LNCAP (cell line): ENCODE measurements around the gene SOX5.

Source experiments
- CTCF ChIP-seq: fragments of 450-650 bp; IDR thresholded peaks from 2 replicates; pipeline ENCODE4 v1.5.1; 2017; ENCODE audit warnings: mild to moderate bottlenecking

The SOX5 gene

GRCh38 chr12:23495472-23495871, 454.0 kb downstream of the SOX5 start:
- TF ChIP-seq CTCF = no peak

GRCh38 chr12:23493672-23494071, 455.8 kb downstream of the SOX5 start:
- no peak for TF ChIP-seq CTCF

DNA sequence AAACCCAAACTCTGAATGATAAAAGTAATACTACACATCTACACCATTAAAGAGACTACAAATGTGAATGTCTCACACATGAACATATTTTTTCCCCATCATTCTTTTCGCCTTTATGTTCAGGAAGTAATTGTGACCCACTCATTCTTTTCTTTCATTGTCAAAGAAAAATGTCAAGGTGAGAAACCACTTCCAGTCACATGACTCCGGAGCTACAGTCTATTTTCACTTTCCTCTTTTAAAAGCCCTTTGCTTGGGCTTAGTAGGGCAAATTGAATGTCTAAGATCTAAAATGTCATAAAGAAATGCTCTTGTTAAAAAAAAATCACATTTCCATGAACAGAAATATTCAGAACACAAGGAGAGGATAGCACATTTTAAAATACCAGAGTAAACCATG, 461.3 kb downstream of the SOX5 start:
- no peak for TF ChIP-seq CTCF

DNA sequence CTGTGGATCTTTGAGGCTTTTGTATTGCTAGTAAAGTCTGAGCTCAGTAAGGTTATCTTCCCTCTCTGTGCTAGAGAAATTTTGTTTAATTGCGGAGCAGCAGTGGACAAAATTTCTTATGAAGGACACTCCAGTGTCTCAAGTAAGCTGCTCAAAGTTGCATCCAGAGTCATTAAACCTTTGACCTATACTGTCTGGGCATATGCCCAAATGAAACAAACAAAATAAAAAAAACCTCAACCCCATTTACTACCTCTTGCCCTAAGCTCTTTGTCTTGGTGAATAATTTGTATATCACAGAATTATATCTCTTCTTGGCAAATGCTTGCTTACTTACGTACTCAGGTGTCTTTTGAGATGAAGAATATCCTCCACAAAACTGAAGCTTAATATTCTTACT, 465.2 kb downstream of the SOX5 start:
- no peak for TF ChIP-seq CTCF

DNA sequence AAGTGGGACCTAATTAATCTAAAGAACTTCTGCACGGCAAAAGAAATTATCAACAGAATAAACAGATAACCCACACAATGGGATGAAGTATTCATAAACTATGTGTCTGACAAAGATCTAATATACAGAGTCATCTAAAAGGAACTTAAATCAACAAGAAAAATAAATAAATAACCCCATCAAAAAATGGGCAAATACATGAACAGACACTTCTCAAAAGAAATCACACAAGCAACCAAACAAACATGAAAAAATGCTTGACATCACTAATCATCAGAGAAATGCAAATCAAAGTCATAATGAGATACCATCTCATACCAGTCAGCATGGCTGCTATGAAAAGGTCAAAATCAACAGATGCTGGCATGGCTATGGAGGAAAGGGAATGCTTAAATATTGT, 466.9 kb downstream of the SOX5 start:
- no peak for TF ChIP-seq CTCF
